OCI-LY3 (cell line): ENCODE data around the gene BCKDHB.

Source experiments
- H2AFZ ChIP-seq: fragments of 200-600, 300-600 bp; shearing (Covaris generic); 2 replicates; pipeline ENCODE4 v1.6.0; 2014; ENCODE audit warnings: antibody characterized with exemption, low read depth, low read length
- H3K27ac ChIP-seq: fragments of 200-600, 300-600 bp; sonication (generic); 2 replicates; pipeline ENCODE4 v1.5.1; 2014; ENCODE audit warnings: mild to moderate bottlenecking, low read length, moderate library complexity, mixed read lengths
- H3K27me3 ChIP-seq: fragments of 200-600, 300-600 bp; sonication (generic); 2 replicates; pipeline ENCODE4 v1.6.1; 2014; ENCODE audit warnings: low read depth, low read length, mixed read lengths
- H3K36me3 ChIP-seq: fragments of 200-600, 300-600 bp; sonication (generic); replicated peaks from 2 replicates; pipeline ENCODE3; 2014; ENCODE audit warnings: low read depth, low read length, mixed read lengths
- H3K4me1 ChIP-seq: fragments of 300-600, 200-600 bp; sonication (generic); 2 replicates; pipeline ENCODE4 v1.6.1; 2014; ENCODE audit warnings: low read length, mixed read lengths
- H3K4me2 ChIP-seq: fragments of 200-600, 300-600 bp; sonication (generic); 2 replicates; pipeline ENCODE4 v1.6.1; 2014; ENCODE audit warnings: low read length, mixed read lengths
- H3K4me3 ChIP-seq: fragments of 300-600, 200-600 bp; sonication (generic); 2 replicates; pipeline ENCODE4 v1.5.1; 2014; ENCODE audit warnings: antibody characterized with exemption, mild to moderate bottlenecking, low read length, moderate library complexity
- H3K79me2 ChIP-seq: fragments of 300-600, 200-600 bp; shearing (Covaris generic); 2 replicates; pipeline ENCODE4 v1.6.1; 2014; ENCODE audit warnings: mild to moderate bottlenecking, low read length, mixed read lengths
- H3K9ac ChIP-seq: fragments of 300-600, 200-600 bp; shearing (Covaris generic); 2 replicates; pipeline ENCODE4 v1.6.0; 2014; ENCODE audit warnings: mild to moderate bottlenecking, low read length, moderate library complexity
- H3K9me3 ChIP-seq: fragments of 200-600, 300-600 bp; shearing (Covaris generic); 2 replicates; pipeline ENCODE4 v1.6.1; 2014; ENCODE audit warnings: low read length, mixed read lengths; ENCODE audit not compliant: insufficient read depth
- H4K20me1 ChIP-seq: fragments of 200-600, 300-600 bp; sonication (generic); 2 replicates; pipeline ENCODE4 v1.6.1; 2016; ENCODE audit warnings: low read length, mixed read lengths; ENCODE audit not compliant: insufficient read depth
- CTCF ChIP-seq: fragments of 200-600, 300-600 bp; sonication (generic); IDR thresholded peaks from 2 replicates; pipeline ENCODE4 v1.5.1; 2014; ENCODE audit warnings: antibody characterized with exemption, low read length, low read depth
- EZH2phosphoT487 ChIP-seq: fragments of 200-600 bp; shearing (Covaris generic); IDR thresholded peaks from 2 replicates; pipeline ENCODE4 v1.6.1; 2018; ENCODE audit warnings: antibody characterized with exemption, mixed run types, low read depth

The BCKDHB gene

GRCh38 chr6:80197474-80197873, 91.0 kb downstream of the BCKDHB start:
- Histone ChIP-seq H3K79me2 (no peaks in the 10 kb centered on the region), H3K36me3 (no peaks in the 10 kb centered on the region), H4K20me1 (no peaks in the 10 kb centered on the region), H3K4me2 (no peak overlapping the region), H3K9me3 (no peaks in the 10 kb centered on the region), H3K27me3 (no peaks in the 10 kb centered on the region), H3K27ac (no peak overlapping the region), H3K4me3 (no peak overlapping the region), H3K9ac (no peak overlapping the region), H3K4me1 (no peaks in the 10 kb centered on the region), H2AFZ (no peak overlapping the region)
- no peak for TF ChIP-seq CTCF
- TF ChIP-seq EZH2phosphoT487 = no peak

GRCh38 chr6:80197986-80198385, 91.5 kb downstream of the BCKDHB start:
- Histone ChIP-seq H3K27me3 (no peaks in the 10 kb centered on the region), H3K9me3 (no peaks in the 10 kb centered on the region), H3K79me2 (no peaks in the 10 kb centered on the region), H3K36me3 (peaks cover 1% of the 10 kb centered on the region), H3K4me2 (no peak overlapping the region), H3K4me1 (peaks cover under 1% of the 10 kb centered on the region; the same call in 1 of the 2 replicates), H3K27ac (no peak overlapping the region), H4K20me1 (no peaks in the 10 kb centered on the region), H3K9ac (no peak overlapping the region), H2AFZ (no peak overlapping the region), H3K4me3 (no peak overlapping the region)
- TF ChIP-seq EZH2phosphoT487 = no peak
- TF ChIP-seq CTCF = no peak

GRCh38 chr6:80203283-80203682, 96.8 kb downstream of the BCKDHB start:
- Histone ChIP-seq H3K4me2 (0 out of 2 replicates have a peak overlapping the region, but pooled peaks have one; percentile 9), H3K9me3 (no peaks in the 10 kb centered on the region), H4K20me1 (no peaks in the 10 kb centered on the region), H3K4me1 (peaks cover 9% of the 10 kb centered on the region), H3K27me3 (no peaks in the 10 kb centered on the region), H3K4me3 (no peak overlapping the region), H2AFZ (no peak overlapping the region), H3K9ac (no peak overlapping the region), H3K27ac (no peak overlapping the region), H3K36me3 (peaks cover 10% of the 10 kb centered on the region), H3K79me2 (no peaks in the 10 kb centered on the region)
- no peak for TF ChIP-seq EZH2phosphoT487
- TF ChIP-seq CTCF = no peak

- Histone ChIP-seq H3K9me3 (no peaks in the 10 kb centered on the region), H3K27ac (no peak overlapping the region), H3K36me3 (peaks cover 10% of the 10 kb centered on the region), H4K20me1 (no peaks in the 10 kb centered on the region), H3K9ac (no peak overlapping the region), H3K4me1 (peaks cover 29% of the 10 kb centered on the region), H3K4me2 (no peak overlapping the region), H2AFZ (no peak overlapping the region), H3K79me2 (no peaks in the 10 kb centered on the region), H3K27me3 (no peaks in the 10 kb centered on the region), H3K4me3 (no peak overlapping the region)
- no peak for TF ChIP-seq CTCF
Observed at GRCh38 chr6:80205404-80205803, 98.9 kb downstream of the BCKDHB start.
